CD4-positive, alpha-beta T cell (primary cell): ENCODE measurements around the gene MYDGF. TPM values are rescaled to one million over a fixed set of nuclear protein-coding genes. Genes with fewer than 3 reads are reported as not detected.

Experiments
- ATAC-seq: fragments of 200-7000 bp; cut with Tn5 transposase; one replicate; pipeline ENCODE4 v1.10.0; 2022; ENCODE audit warnings: mild to moderate bottlenecking; ENCODE audit not compliant: poor library complexity
- CTCF ChIA-PET: fragments of 350-600 bp; sonication (Branson Sonifier 250); formaldehyde crosslinking; loops from one replicate; lab custom pipeline; 2021; ENCODE audit warnings: antibody characterized with exemption, inconsistent platforms; lab: Charles Lee
- POLR2A ChIA-PET: fragments of 350-600 bp; sonication (Branson Sonifier 250); formaldehyde crosslinking; loops from one replicate; lab custom pipeline; 2021; ENCODE audit warnings: antibody characterized with exemption, inconsistent platforms; lab: Charles Lee
- DNase-seq, 14 experiments: peaks; one replicate each; pipeline ENCODE4 v3.0.0-alpha.2; 2013 to 2020; ENCODE audit warnings: mixed read lengths in 2 of 14
- H3K27ac ChIP-seq, 2 donors: one replicate each; pipeline versions ENCODE4 v1.5.1 to v1.7.0; 2013; ENCODE audit warnings: low read length in 2 of 2, low read depth in 1 of 2, mild to moderate bottlenecking in 1 of 2
- H3K27me3 ChIP-seq, 2 experiments: 1 replicate in 1 of 2; 2 replicates in 1 of 2; pipeline versions ENCODE4 v1.6.1 to v1.7.0; 2013; ENCODE audit warnings: low read length in 2 of 2, control low read depth in 1 of 2, mild to moderate bottlenecking in 1 of 2, moderate library complexity in 1 of 2; ENCODE audit not compliant: insufficient read depth in 2 of 2, control insufficient read depth in 1 of 2
- H3K36me3 ChIP-seq: one replicate; pipeline ENCODE4 v1.6.1; 2013; ENCODE audit warnings: low read length, control low read depth; ENCODE audit not compliant: insufficient read depth
- H3K4me1 ChIP-seq: one replicate; pipeline ENCODE4 v1.6.1; 2013; ENCODE audit warnings: low read length, control low read depth; ENCODE audit not compliant: insufficient read depth
- H3K4me3 ChIP-seq: one replicate; pipeline ENCODE4 v1.5.1; 2013; ENCODE audit warnings: mild to moderate bottlenecking, low read length, moderate library complexity
- H3K9me3 ChIP-seq, 2 experiments: 1 replicate in 1 of 2; 2 replicates in 1 of 2; pipeline versions ENCODE4 v1.6.1 to v1.7.0; 2013; ENCODE audit warnings: low read length in 2 of 2, mild to moderate bottlenecking in 2 of 2, control low read depth in 1 of 2, moderate library complexity in 1 of 2; ENCODE audit not compliant: control insufficient read depth in 1 of 2, insufficient read depth in 1 of 2
- H3K27ac Mint-ChIP-seq: one replicate; pipeline ENCODE4 v1.8.0; 2020; ENCODE audit warnings: mixed read lengths
- H3K27me3 Mint-ChIP-seq: one replicate; pipeline ENCODE4 v1.8.0; 2021; ENCODE audit warnings: mixed read lengths
- H3K36me3 Mint-ChIP-seq: one replicate; pipeline ENCODE4 v1.8.0; 2021; ENCODE audit warnings: low read depth, mixed read lengths
- H3K4me1 Mint-ChIP-seq: one replicate; pipeline ENCODE4 v1.8.0; 2021; ENCODE audit warnings: low read depth, mixed read lengths
- H3K4me3 Mint-ChIP-seq: one replicate; pipeline ENCODE4 v1.8.0; 2020; ENCODE audit warnings: mild to moderate bottlenecking, mixed read lengths
- H3K9me3 Mint-ChIP-seq: one replicate; pipeline ENCODE4 v1.8.0; 2020; ENCODE audit warnings: mixed read lengths
- CTCF ChIP-seq: fragments of 200-600 bp; IDR thresholded peaks from one replicate; pipeline ENCODE4 v1.8.0; 2022; ENCODE audit warnings: antibody characterized with exemption, mild to moderate bottlenecking
- intact Hi-C, 2 experiments: fragments of 100-400 bp; cut with DNase I in 1 of 2; cut with micrococcal nuclease in 1 of 2; formaldehyde crosslinking; loops; one replicate each; pipeline versions ENCODE4 v1.15.1 to v1.9.0; 2023 to 2025; cut with DNase I, micrococcal nuclease
- total RNA-seq, 174 experiments: library from RNA in 2 of 174; stranded (reverse) in 2 of 174; gene quantifications; one replicate each; pipeline ENCODE4 v1.2.3 and lab custom pipeline; 2021 to 2026

MYDGF gene
- total RNA-seq, 2 experiments from 2014 or later = 22.0 to 23.0 TPM

DNA sequence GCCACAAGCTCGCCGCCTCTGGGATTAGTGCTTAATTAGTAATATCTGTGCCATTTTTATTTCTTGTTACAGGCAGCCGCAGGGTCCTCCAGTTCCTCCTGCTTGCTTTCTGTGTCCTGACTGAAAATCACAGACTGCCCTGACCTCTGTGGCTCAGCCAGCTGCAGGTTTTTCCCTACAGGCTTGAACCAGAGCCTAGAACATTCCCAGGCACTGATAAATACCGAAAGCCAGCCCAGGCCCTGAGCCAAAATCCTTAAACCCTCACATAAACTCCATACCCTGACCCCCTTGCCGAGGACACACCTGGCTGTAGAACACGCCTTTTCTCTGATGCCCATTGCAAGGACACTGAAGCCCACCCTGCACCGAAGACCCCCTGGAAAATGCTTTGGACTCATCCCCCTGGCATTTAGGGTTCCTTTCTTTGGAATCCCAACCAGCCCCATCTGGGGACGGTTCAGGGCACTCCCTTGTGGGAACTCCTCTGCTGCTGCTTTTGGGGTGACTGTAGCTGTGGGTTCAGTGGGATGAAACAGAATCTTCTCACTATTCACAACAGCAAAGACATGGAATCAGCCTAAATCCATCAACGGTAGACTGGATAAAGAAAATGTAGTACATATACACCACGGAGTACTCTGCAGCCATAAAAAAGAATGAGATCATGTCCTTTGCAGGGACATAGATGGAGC is 38.0 kb upstream of the MYDGF start:
- no peaks in the 10 kb centered on the region for H3K9me3 Mint-ChIP-seq
- no peak overlapping the region for H3K4me3 Mint-ChIP-seq
- CTCF ChIA-PET = no interaction called here
- peaks cover 7% of the 10 kb centered on the region for H3K4me1 ChIP-seq
- H3K27me3 Mint-ChIP-seq = no peaks in the 10 kb centered on the region
- H3K36me3 Mint-ChIP-seq = peaks cover 65% of the 10 kb centered on the region
- intact Hi-C loops = no loop called here
- no peak for DNase-seq
- POLR2A ChIA-PET = no interaction called here
- no peak overlapping the region for H3K4me3 ChIP-seq
- peaks cover 59% of the 10 kb centered on the region for H3K36me3 ChIP-seq
- H3K4me1 Mint-ChIP-seq = no peaks in the 10 kb centered on the region
- no peak overlapping the region for H3K27ac ChIP-seq
- no peak overlapping the region for H3K27ac Mint-ChIP-seq
- TF ChIP-seq CTCF = no peak
- no peaks in the 10 kb centered on the region for H3K9me3 ChIP-seq
- no peaks in the 10 kb centered on the region for H3K27me3 ChIP-seq
- ATAC-seq = no peak

GRCh38 chr19:4707322-4707721 is 37.2 kb upstream of the MYDGF start:
- no peaks in the 10 kb centered on the region for H3K9me3 ChIP-seq
- no peak overlapping the region for H3K27ac ChIP-seq
- H3K27me3 ChIP-seq = no peaks in the 10 kb centered on the region
- TF ChIP-seq CTCF = no peak
- intact Hi-C loops = no loop called here
- H3K4me3 Mint-ChIP-seq = no peak overlapping the region
- DNase-seq (no peak), ATAC-seq (no peak)
- no peak overlapping the region for H3K4me3 ChIP-seq
- H3K9me3 Mint-ChIP-seq = no peaks in the 10 kb centered on the region
- H3K27me3 Mint-ChIP-seq = no peaks in the 10 kb centered on the region
- no peaks in the 10 kb centered on the region for H3K4me1 Mint-ChIP-seq
- ChIA-PET CTCF (no interaction called here), POLR2A (interaction anchor here (0.6 kb wide), 1 partner anchor 720 kb away, joined by 3 read pairs; no protein-coding TSS in a partner anchor)
- peaks cover 7% of the 10 kb centered on the region for H3K4me1 ChIP-seq
- peaks cover 58% of the 10 kb centered on the region for H3K36me3 ChIP-seq
- H3K36me3 Mint-ChIP-seq = peaks cover 64% of the 10 kb centered on the region
- H3K27ac Mint-ChIP-seq = no peak overlapping the region

DNA sequence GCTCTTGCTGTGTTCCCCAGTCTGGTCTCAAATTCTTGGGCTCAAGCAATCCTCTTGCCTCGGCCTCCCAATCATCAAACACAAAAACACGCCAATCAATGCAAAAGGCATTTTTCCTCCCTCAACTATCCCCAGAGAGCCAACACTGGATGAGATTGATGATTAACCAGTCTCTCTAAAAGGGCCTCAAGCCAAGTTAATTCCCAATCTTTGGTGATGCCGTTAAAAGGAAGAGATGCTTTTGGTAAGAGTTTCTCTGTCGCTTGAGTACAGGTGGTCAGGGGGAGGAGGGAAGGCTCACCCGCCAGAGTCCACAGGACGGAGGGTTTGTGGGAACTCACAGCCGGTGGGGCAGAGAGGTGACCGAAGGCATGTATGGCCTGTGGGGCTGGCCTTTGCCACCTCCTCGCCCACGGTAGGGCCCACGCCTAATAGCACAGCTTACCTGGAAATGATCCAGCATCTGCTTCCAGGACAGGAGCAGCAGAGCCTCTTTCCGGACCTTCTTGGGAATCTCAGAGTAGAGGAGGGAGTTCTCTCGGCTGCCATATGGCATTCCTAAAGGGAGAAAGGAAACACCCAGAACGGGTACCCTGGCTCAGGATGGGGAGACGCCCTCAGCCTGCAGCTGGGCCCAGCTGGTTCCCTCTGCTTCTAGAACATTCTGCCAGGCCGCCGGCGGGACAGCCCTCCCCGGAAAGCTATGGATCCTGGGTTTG is 35.4 kb upstream of the MYDGF start:
- no peak overlapping the region for H3K27ac Mint-ChIP-seq
- ChIA-PET CTCF (no interaction called here), POLR2A (no interaction called here)
- peaks cover 7% of the 10 kb centered on the region for H3K4me1 ChIP-seq
- no peak overlapping the region for H3K27ac ChIP-seq
- no peaks in the 10 kb centered on the region for H3K9me3 ChIP-seq
- DNase-seq (no peak), ATAC-seq (no peak)
- no peaks in the 10 kb centered on the region for H3K27me3 ChIP-seq
- no peaks in the 10 kb centered on the region for H3K9me3 Mint-ChIP-seq
- no peak overlapping the region for H3K4me3 ChIP-seq
- H3K4me1 Mint-ChIP-seq = no peaks in the 10 kb centered on the region
- intact Hi-C loops = no loop called here
- peaks cover 62% of the 10 kb centered on the region for H3K36me3 ChIP-seq
- H3K4me3 Mint-ChIP-seq = no peak overlapping the region
- no peak for TF ChIP-seq CTCF
- H3K27me3 Mint-ChIP-seq = no peaks in the 10 kb centered on the region
- peaks cover 68% of the 10 kb centered on the region for H3K36me3 Mint-ChIP-seq
